Measurements from ENCODE around the gene KIAA1586.
"Not testable (repeated sequence)": the region's sequence is repeated elsewhere in the genome, so short reads cannot be mapped to it uniquely, and the experiment has no call there.

KIAA1586 gene

GRCh38 chr6:57024775-57025174, 21.7 kb upstream of the KIAA1586 start:
- no peak for TF ChIP-seq JUND (IDR thresholded peaks at IDR 0.05; ENCODE audit: low read depth)
- in situ Hi-C loops (cut with HindIII; ENCODE audit: low pct_unique_long_range_greater_than_20kb, low sequenced_read_pairs) = no loop called here
- no peak for DNase-seq (ENCODE audit: low read depth in 1 of 2, low spot score in 1 of 2)

GRCh38 chr6:57026001-57026400, 20.5 kb upstream of the KIAA1586 start:
- in situ Hi-C loops (cut with HindIII; ENCODE audit: low pct_unique_long_range_greater_than_20kb, low sequenced_read_pairs) = no loop called here

GRCh38 chr6:57027301-57027700, 19.2 kb upstream of the KIAA1586 start:
- TF ChIP-seq JUND (IDR thresholded peaks at IDR 0.05; ENCODE audit: low read depth) = no peak
- in situ Hi-C loops (cut with HindIII; ENCODE audit: low pct_unique_long_range_greater_than_20kb, low sequenced_read_pairs) = no loop called here
- no peak for DNase-seq (ENCODE audit: low read depth in 1 of 2, low spot score in 1 of 2)

More at GRCh38 chr6:57026001-57026400, 20.5 kb upstream of the KIAA1586 start:
- no peak for TF ChIP-seq JUND (IDR thresholded peaks at IDR 0.05; ENCODE audit: low read depth)
- no peak for DNase-seq (ENCODE audit: low read depth in 1 of 2, low spot score in 1 of 2)

- no peak for TF ChIP-seq JUND (IDR thresholded peaks at IDR 0.05; ENCODE audit: low read depth)
- in situ Hi-C loops (cut with HindIII; ENCODE audit: low pct_unique_long_range_greater_than_20kb, low sequenced_read_pairs) = no loop called here
- no peak for DNase-seq (ENCODE audit: low read depth in 1 of 2, low spot score in 1 of 2)
Measured at GRCh38 chr6:57029213-57029612, 17.3 kb upstream of the KIAA1586 start.

GRCh38 chr6:57033228-57033627, 13.3 kb upstream of the KIAA1586 start:
- in situ Hi-C loops (cut with HindIII; ENCODE audit: low pct_unique_long_range_greater_than_20kb, low sequenced_read_pairs) = no loop called here
- DNase-seq (ENCODE audit: low read depth in 1 of 2, low spot score in 1 of 2) = no peak
- no peak for TF ChIP-seq JUND (IDR thresholded peaks at IDR 0.05; ENCODE audit: low read depth)

GRCh38 chr6:57035549-57035948, 10.9 kb upstream of the KIAA1586 start:
- DNase-seq (ENCODE audit: low read depth in 1 of 2, low spot score in 1 of 2) = no peak
- TF ChIP-seq JUND (IDR thresholded peaks at IDR 0.05; ENCODE audit: low read depth) = no peak
- in situ Hi-C loops (cut with HindIII; ENCODE audit: low pct_unique_long_range_greater_than_20kb, low sequenced_read_pairs) = no loop called here

- in situ Hi-C loops (cut with HindIII; ENCODE audit: low pct_unique_long_range_greater_than_20kb, low sequenced_read_pairs) = no loop called here
- TF ChIP-seq JUND (IDR thresholded peaks at IDR 0.05; ENCODE audit: low read depth) = no peak
- DNase-seq (ENCODE audit: low read depth in 1 of 2, low spot score in 1 of 2) = no peak
Measured at GRCh38 chr6:57038906-57039305, 7.6 kb upstream of the KIAA1586 start.

GRCh38 chr6:57040011-57040410, 6.5 kb upstream of the KIAA1586 start:
- no peak for DNase-seq (ENCODE audit: low read depth in 1 of 2, low spot score in 1 of 2)
- in situ Hi-C loops (cut with HindIII; ENCODE audit: low pct_unique_long_range_greater_than_20kb, low sequenced_read_pairs) = no loop called here
- no peak for TF ChIP-seq JUND (IDR thresholded peaks at IDR 0.05; ENCODE audit: low read depth)

- DNase-seq (ENCODE audit: low read depth in 1 of 2, low spot score in 1 of 2); in situ Hi-C loops (cut with HindIII; ENCODE audit: low pct_unique_long_range_greater_than_20kb, low sequenced_read_pairs): not testable (repeated sequence)
Measured at GRCh38 chr6:57044061-57044460, 2.4 kb upstream of the KIAA1586 start.

GRCh38 chr6:57044568-57044967, 1.9 kb upstream of the KIAA1586 start:
- TF ChIP-seq JUND (IDR thresholded peaks at IDR 0.05; ENCODE audit: low read depth) = no peak
- in situ Hi-C loops (cut with HindIII; ENCODE audit: low pct_unique_long_range_greater_than_20kb, low sequenced_read_pairs) = no loop called here
- no peak for DNase-seq (ENCODE audit: low read depth in 1 of 2, low spot score in 1 of 2)

- DNase-seq (ENCODE audit: low read depth in 1 of 2, low spot score in 1 of 2); in situ Hi-C loops (cut with HindIII; ENCODE audit: low pct_unique_long_range_greater_than_20kb, low sequenced_read_pairs): not testable (repeated sequence)
Measured at GRCh38 chr6:57047257-57047585, 728 bp downstream of the KIAA1586 start.

GRCh38 chr6:57047859-57048258, 1.4 kb downstream of the KIAA1586 start:
- in situ Hi-C loops (cut with HindIII; ENCODE audit: low pct_unique_long_range_greater_than_20kb, low sequenced_read_pairs); DNase-seq (ENCODE audit: low read depth in 1 of 2, low spot score in 1 of 2): not testable (repeated sequence)

- in situ Hi-C loops (cut with HindIII; ENCODE audit: low pct_unique_long_range_greater_than_20kb, low sequenced_read_pairs) = no loop called here
- TF ChIP-seq JUND (IDR thresholded peaks at IDR 0.05; ENCODE audit: low read depth) = no peak
Measured at GRCh38 chr6:57048577-57048976, 2.1 kb downstream of the KIAA1586 start.

GRCh38 chr6:57063847-57064246, 17.4 kb downstream of the KIAA1586 start:
- no peak for TF ChIP-seq JUND (IDR thresholded peaks at IDR 0.05; ENCODE audit: low read depth)
- in situ Hi-C loops (cut with HindIII; ENCODE audit: low pct_unique_long_range_greater_than_20kb, low sequenced_read_pairs) = no loop called here
- no peak for DNase-seq (ENCODE audit: low read depth in 1 of 2, low spot score in 1 of 2)

More at GRCh38 chr6:57048577-57048976, 2.1 kb downstream of the KIAA1586 start:
- no peak for DNase-seq (ENCODE audit: low read depth in 1 of 2, low spot score in 1 of 2)

GRCh38 chr6:57064809-57065208, 18.3 kb downstream of the KIAA1586 start:
- no peak for DNase-seq (ENCODE audit: low read depth in 1 of 2, low spot score in 1 of 2)
- in situ Hi-C loops (cut with HindIII; ENCODE audit: low pct_unique_long_range_greater_than_20kb, low sequenced_read_pairs) = no loop called here

More at GRCh38 chr6:57064809-57065208, 18.3 kb downstream of the KIAA1586 start:
- TF ChIP-seq JUND (IDR thresholded peaks at IDR 0.05; ENCODE audit: low read depth) = no peak
